MCF 10A (cell line): ENCODE data around the gene PACRG. TPM values are rescaled to one million over a fixed set of nuclear protein-coding genes. Genes with fewer than 3 reads are reported as not detected.

ENCODE experiments used
- BruUV-seq: library from RNA; stranded (reverse); fragments of 400-500 nt; replicated peaks from 2 replicates; lab custom pipeline; 2021; lab: Mats Ljungman, UMichigan
- CTCF ChIA-PET: fragments of 300-600 bp; sonication (Branson Sonifier 250); formaldehyde crosslinking; extraction: SDS; loops from one replicate; lab custom pipeline; 2021; ENCODE audit warnings: antibody characterized with exemption, inconsistent platforms; lab: Yijun Ruan, JAX
- POLR2A ChIA-PET: fragments of 300-600, 350-650 bp; sonication (Branson Sonifier 250); formaldehyde crosslinking; extraction: SDS; loops from one replicate; lab custom pipeline; 2020; ENCODE audit warnings: antibody characterized with exemption, inconsistent platforms; lab: Yijun Ruan, JAX
- DNase-seq: peaks from one replicate; pipeline ENCODE4 v3.0.0-alpha.2; 2018; ENCODE audit not compliant: unreplicated experiment
- H3K27ac Mint-ChIP-seq: one replicate; pipeline ENCODE4 v1.8.0; 2022; ENCODE audit warnings: mild to moderate bottlenecking, low read depth, mixed read lengths; ENCODE audit not compliant: unreplicated experiment
- H3K27me3 Mint-ChIP-seq: one replicate; pipeline ENCODE4 v1.8.0; 2022; ENCODE audit warnings: mixed read lengths; ENCODE audit not compliant: insufficient read depth, unreplicated experiment
- H3K36me3 Mint-ChIP-seq: one replicate; pipeline ENCODE4 v1.8.0; 2022; ENCODE audit warnings: mild to moderate bottlenecking, moderate library complexity, mixed read lengths; ENCODE audit not compliant: insufficient read depth, unreplicated experiment
- H3K4me1 Mint-ChIP-seq: one replicate; pipeline ENCODE4 v1.8.0; 2022; ENCODE audit warnings: mixed read lengths; ENCODE audit not compliant: insufficient read depth, unreplicated experiment
- H3K4me3 Mint-ChIP-seq: one replicate; pipeline ENCODE4 v1.8.0; 2022; ENCODE audit warnings: mild to moderate bottlenecking, moderate library complexity, mixed read lengths; ENCODE audit not compliant: unreplicated experiment
- H3K9me3 Mint-ChIP-seq: one replicate; pipeline ENCODE4 v1.8.0; 2022; ENCODE audit warnings: mixed read lengths; ENCODE audit not compliant: unreplicated experiment
- CTCF ChIP-seq: fragments of 200-600 bp; IDR thresholded peaks from one replicate; pipeline ENCODE4 v1.8.0; 2022; ENCODE audit warnings: antibody characterized with exemption, mild to moderate bottlenecking; ENCODE audit not compliant: unreplicated experiment
- intact Hi-C: fragments of 100-400 bp; cut with micrococcal nuclease; formaldehyde crosslinking; loops from 2 replicates; pipeline ENCODE4 v1.14.1; 2022
- total RNA-seq: library from RNA; stranded (reverse); gene quantifications from 2 replicates; pipeline ENCODE4 v1.2.3, GENCODE V29; 2022

The PACRG gene
- total RNA-seq, 1 experiment from 2014 or later = not detected

- TF ChIP-seq CTCF = no peak
- H3K4me1 Mint-ChIP-seq = no peaks in the 10 kb centered on the region
- ChIA-PET POLR2A (no interaction called here), CTCF (no interaction called here)
- H3K36me3 Mint-ChIP-seq = no peaks in the 10 kb centered on the region
- peaks cover 10% of the 10 kb centered on the region for H3K27me3 Mint-ChIP-seq
- intact Hi-C loops = no loop called here
- no TSS peak for BruUV-seq
- DNase-seq = no peak
- peaks cover 13% of the 10 kb centered on the region for H3K9me3 Mint-ChIP-seq
- H3K4me3 Mint-ChIP-seq = no peak overlapping the region
- no peak overlapping the region for H3K27ac Mint-ChIP-seq
These were observed 357.7 kb downstream of the PACRG start for GRCh38 chr6:163085426-163085825.

- DNase-seq = no peak
- H3K9me3 Mint-ChIP-seq = peaks cover 13% of the 10 kb centered on the region
- TF ChIP-seq CTCF = no peak
- H3K4me3 Mint-ChIP-seq = no peak overlapping the region
- BruUV-seq = no TSS peak
- no peaks in the 10 kb centered on the region for H3K4me1 Mint-ChIP-seq
- CTCF ChIA-PET = interaction anchor here (0.6 kb wide), 1 partner anchor 212 kb away, joined by 4 read pairs; no protein-coding TSS in a partner anchor
- POLR2A ChIA-PET = no interaction called here
- no peak overlapping the region for H3K27ac Mint-ChIP-seq
- intact Hi-C loops = no loop called here
- H3K36me3 Mint-ChIP-seq = no peaks in the 10 kb centered on the region
- H3K27me3 Mint-ChIP-seq = peaks cover 10% of the 10 kb centered on the region
These were observed 358.3 kb downstream of the PACRG start for GRCh38 chr6:163085861-163086623.

GRCh38 chr6:163086624-163086920 is 358.8 kb downstream of the PACRG start:
- no peak for DNase-seq
- CTCF ChIA-PET = interaction anchor here (0.6 kb wide), 1 partner anchor 212 kb away, joined by 4 read pairs; no protein-coding TSS in a partner anchor
- no peak for TF ChIP-seq CTCF
- H3K27ac Mint-ChIP-seq = no peak overlapping the region
- POLR2A ChIA-PET = no interaction called here
- H3K27me3 Mint-ChIP-seq = peaks cover 10% of the 10 kb centered on the region
- no TSS peak for BruUV-seq
- intact Hi-C loops = no loop called here
- H3K9me3 Mint-ChIP-seq = peaks cover 13% of the 10 kb centered on the region
- H3K4me1 Mint-ChIP-seq = no peaks in the 10 kb centered on the region
- no peak overlapping the region for H3K4me3 Mint-ChIP-seq
- no peaks in the 10 kb centered on the region for H3K36me3 Mint-ChIP-seq

- TF ChIP-seq CTCF = no peak
- Mint-ChIP-seq H3K36me3 (no peaks in the 10 kb centered on the region), H3K9me3 (peaks cover 13% of the 10 kb centered on the region), H3K4me1 (no peaks in the 10 kb centered on the region), H3K27me3 (peaks cover 10% of the 10 kb centered on the region), H3K27ac (no peak overlapping the region), H3K4me3 (no peak overlapping the region)
- intact Hi-C loops = no loop called here
- DNase-seq = no peak
- no TSS peak for BruUV-seq
- ChIA-PET POLR2A (no interaction called here), CTCF (no interaction called here)
These were observed 360.2 kb downstream of the PACRG start for GRCh38 chr6:163087981-163088380.
